ENCODE results near the gene UNC45B. TPM values are rescaled to one million over a fixed set of nuclear protein-coding genes. Genes with fewer than 3 reads are reported as not detected.
"Not testable (repeated sequence)": the region's sequence is repeated elsewhere in the genome, so short reads cannot be mapped to it uniquely, and the experiment has no call there.

The UNC45B gene
- total RNA-seq, 1 donor from 2014 or later = not detected

DNA sequence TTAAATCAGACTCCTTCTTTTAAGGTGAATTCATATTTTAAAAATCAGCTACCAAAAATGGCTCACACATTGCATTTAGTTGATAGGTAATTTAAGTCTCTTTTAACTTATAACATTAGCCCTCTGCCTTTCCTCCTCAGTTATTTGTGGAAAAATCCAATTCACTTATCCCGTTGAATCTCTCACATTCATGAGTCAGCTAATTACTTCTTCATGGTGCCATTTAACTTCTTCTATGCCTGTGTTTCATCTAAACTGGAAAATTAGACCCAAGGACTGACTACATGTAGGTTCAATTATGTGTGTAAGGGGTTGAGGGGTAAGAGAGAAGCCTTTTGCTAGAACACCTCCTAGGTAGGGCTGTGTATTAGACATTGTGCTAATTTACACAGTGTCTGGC is 76.8 kb downstream of the UNC45B start:
- H3K4me3 ChIP-seq = no peak overlapping the region
- no peaks in the 10 kb centered on the region for H3K9me3 ChIP-seq
- no peak overlapping the region for H3K27ac ChIP-seq
- H3K27me3 ChIP-seq = no peaks in the 10 kb centered on the region
- intact Hi-C loops (cut with DNase I) = no loop called here
- H3K36me3 ChIP-seq = no peaks in the 10 kb centered on the region
- TF ChIP-seq CTCF (IDR thresholded peaks at IDR 0.05) (no peak), POLR2AphosphoS5 (IDR thresholded peaks at IDR 0.05; ENCODE audit: insufficient read depth in 1 of 2, low read depth in 1 of 2) (no peak), POLR2A (IDR thresholded peaks at IDR 0.05) (no peak)
- H3K4me1 ChIP-seq = no peaks in the 10 kb centered on the region
- no peak for DNase-seq (ENCODE audit: extremely low spot score in 2 of 2)

GRCh38 chr17:35227546-35227945 is 79.9 kb downstream of the UNC45B start:
- no peak for DNase-seq (ENCODE audit: extremely low spot score in 2 of 2)
- Histone ChIP-seq H3K9me3 (no peaks in the 10 kb centered on the region), H3K4me3 (no peak overlapping the region), H3K27ac (no peak overlapping the region), H3K27me3 (no peaks in the 10 kb centered on the region), H3K36me3 (no peaks in the 10 kb centered on the region), H3K4me1 (no peaks in the 10 kb centered on the region)
- intact Hi-C loops (cut with DNase I) = no loop called here
- TF ChIP-seq POLR2AphosphoS5 (IDR thresholded peaks at IDR 0.05; ENCODE audit: insufficient read depth in 1 of 2, low read depth in 1 of 2) (no peak), POLR2A (IDR thresholded peaks at IDR 0.05) (no peak), CTCF (IDR thresholded peaks at IDR 0.05) (no peak)

DNA sequence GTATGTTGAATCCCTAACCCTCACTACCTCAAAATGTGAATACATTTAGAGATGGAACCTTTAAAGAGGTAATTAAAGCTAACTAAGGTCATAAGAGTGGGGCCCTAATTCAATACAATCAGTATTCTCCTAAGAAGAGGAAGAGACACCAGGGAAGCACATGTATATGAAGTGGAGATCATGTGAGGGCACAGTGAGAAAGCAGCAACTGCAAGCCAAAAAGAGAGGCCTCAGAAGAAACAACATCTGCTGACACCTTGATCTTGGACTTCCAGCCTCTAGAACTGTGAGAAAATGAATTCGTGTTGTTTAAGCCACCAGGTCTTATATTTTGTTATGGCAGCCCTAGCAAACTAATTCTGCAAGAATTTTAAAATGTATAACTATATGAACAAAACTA is 82.0 kb downstream of the UNC45B start:
- Histone ChIP-seq H3K4me3 (no peak overlapping the region), H3K36me3 (no peaks in the 10 kb centered on the region), H3K27ac (no peak overlapping the region), H3K9me3 (no peaks in the 10 kb centered on the region), H3K27me3 (no peaks in the 10 kb centered on the region), H3K4me1 (no peaks in the 10 kb centered on the region)
- no peak for DNase-seq (ENCODE audit: extremely low spot score in 2 of 2)
- intact Hi-C loops (cut with DNase I) = no loop called here
- TF ChIP-seq POLR2AphosphoS5 (IDR thresholded peaks at IDR 0.05; ENCODE audit: insufficient read depth in 1 of 2, low read depth in 1 of 2) (no peak), CTCF (IDR thresholded peaks at IDR 0.05) (no peak), POLR2A (IDR thresholded peaks at IDR 0.05) (no peak)

DNA sequence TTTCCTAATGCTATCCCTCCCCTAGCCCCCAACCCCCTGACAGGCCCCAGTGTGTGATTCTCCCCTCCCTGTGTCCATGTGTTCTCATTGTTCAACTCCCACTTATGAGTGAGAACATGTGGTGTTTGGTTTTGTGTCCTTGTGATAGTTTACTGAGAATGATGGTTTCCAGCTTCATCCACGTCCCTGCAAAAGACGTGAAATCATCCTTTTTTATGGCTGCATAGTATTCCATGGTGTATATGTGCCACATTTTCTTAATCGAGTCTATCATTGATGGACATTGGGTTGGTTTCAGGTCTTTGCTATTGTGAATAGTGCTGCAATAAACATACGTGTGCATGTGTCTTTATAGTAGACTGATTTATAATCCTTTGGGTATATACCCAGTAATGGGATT is 86.7 kb downstream of the UNC45B start:
- H3K4me3 ChIP-seq; H3K4me1 ChIP-seq; H3K27me3 ChIP-seq; DNase-seq (ENCODE audit: extremely low spot score in 2 of 2); intact Hi-C loops (cut with DNase I); H3K27ac ChIP-seq; H3K9me3 ChIP-seq; H3K36me3 ChIP-seq: not testable (repeated sequence)

GRCh38 chr17:35235289-35235688 is 87.7 kb downstream of the UNC45B start:
- Histone ChIP-seq H3K36me3 (no peaks in the 10 kb centered on the region), H3K27ac (no peak overlapping the region), H3K27me3 (no peaks in the 10 kb centered on the region), H3K4me1 (no peaks in the 10 kb centered on the region), H3K4me3 (no peak overlapping the region), H3K9me3 (no peaks in the 10 kb centered on the region)
- intact Hi-C loops (cut with DNase I) = no loop called here
- DNase-seq (ENCODE audit: extremely low spot score in 2 of 2) = no peak
- TF ChIP-seq POLR2A (IDR thresholded peaks at IDR 0.05) (no peak), CTCF (IDR thresholded peaks at IDR 0.05) (no peak), POLR2AphosphoS5 (IDR thresholded peaks at IDR 0.05; ENCODE audit: insufficient read depth in 1 of 2, low read depth in 1 of 2) (no peak)

GRCh38 chr17:35235917-35236316 is 88.3 kb downstream of the UNC45B start:
- Histone ChIP-seq H3K9me3 (no peaks in the 10 kb centered on the region), H3K27me3 (no peaks in the 10 kb centered on the region), H3K27ac (no peak overlapping the region), H3K36me3 (no peaks in the 10 kb centered on the region), H3K4me1 (no peaks in the 10 kb centered on the region), H3K4me3 (no peak overlapping the region)
- DNase-seq (ENCODE audit: extremely low spot score in 2 of 2) = no peak
- intact Hi-C loops (cut with DNase I) = no loop called here
- no peak for TF ChIP-seq POLR2A (IDR thresholded peaks at IDR 0.05)
- no peak for TF ChIP-seq POLR2AphosphoS5 (IDR thresholded peaks at IDR 0.05; ENCODE audit: insufficient read depth in 1 of 2, low read depth in 1 of 2)
